HFF-Myc (cell line): Measurements from ENCODE around the gene MAGEF1.

ENCODE experiments used
- DNase-seq: peaks from one replicate; pipeline ENCODE4 v3.0.0-alpha.2; 2011; ENCODE audit warnings: low read depth; ENCODE audit errors: extremely low read depth
- H3K4me3 ChIP-seq: replicated peaks from 2 replicates; pipeline ENCODE4 v1.5.1; 2011; ENCODE audit warnings: low read depth, mild to moderate bottlenecking, control low read depth, low read length
- TF ChIP-seq, protein P1 (sequence below): IDR thresholded peaks from 2 replicates; pipeline ENCODE4 v1.5.1; 2012; ENCODE audit warnings: mild to moderate bottlenecking, low read depth, low read length, control low read depth; ENCODE audit errors: missing control alignments

The MAGEF1 gene

GRCh38 chr3:184676927-184677326 lies 34.9 kb downstream of the MAGEF1 start:
- DNase-seq = no peak
- H3K4me3 ChIP-seq = no peak overlapping the region
- TF ChIP-seq, protein P1, sequence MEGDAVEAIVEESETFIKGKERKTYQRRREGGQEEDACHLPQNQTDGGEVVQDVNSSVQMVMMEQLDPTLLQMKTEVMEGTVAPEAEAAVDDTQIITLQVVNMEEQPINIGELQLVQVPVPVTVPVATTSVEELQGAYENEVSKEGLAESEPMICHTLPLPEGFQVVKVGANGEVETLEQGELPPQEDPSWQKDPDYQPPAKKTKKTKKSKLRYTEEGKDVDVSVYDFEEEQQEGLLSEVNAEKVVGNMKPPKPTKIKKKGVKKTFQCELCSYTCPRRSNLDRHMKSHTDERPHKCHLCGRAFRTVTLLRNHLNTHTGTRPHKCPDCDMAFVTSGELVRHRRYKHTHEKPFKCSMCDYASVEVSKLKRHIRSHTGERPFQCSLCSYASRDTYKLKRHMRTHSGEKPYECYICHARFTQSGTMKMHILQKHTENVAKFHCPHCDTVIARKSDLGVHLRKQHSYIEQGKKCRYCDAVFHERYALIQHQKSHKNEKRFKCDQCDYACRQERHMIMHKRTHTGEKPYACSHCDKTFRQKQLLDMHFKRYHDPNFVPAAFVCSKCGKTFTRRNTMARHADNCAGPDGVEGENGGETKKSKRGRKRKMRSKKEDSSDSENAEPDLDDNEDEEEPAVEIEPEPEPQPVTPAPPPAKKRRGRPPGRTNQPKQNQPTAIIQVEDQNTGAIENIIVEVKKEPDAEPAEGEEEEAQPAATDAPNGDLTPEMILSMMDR = no peak

DNA sequence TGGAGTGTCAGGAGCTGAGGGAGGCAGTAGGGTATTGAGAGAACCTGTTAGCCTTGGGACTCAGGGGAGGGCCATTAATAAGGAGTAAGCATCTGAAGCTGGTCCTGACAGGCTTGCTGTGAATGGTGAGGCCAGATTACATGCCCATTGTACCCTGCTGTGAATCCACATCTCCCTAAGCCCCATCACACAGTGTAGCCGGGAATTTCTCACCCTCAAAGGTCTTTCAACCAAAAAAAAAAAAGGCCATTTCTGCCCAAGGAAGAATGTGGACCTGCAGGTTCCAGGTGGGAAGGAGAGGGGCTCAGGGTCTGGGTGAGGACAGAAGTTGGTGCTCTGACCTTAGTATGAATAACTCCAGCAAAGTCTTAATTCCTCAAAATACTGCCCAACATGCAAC lies 37.2 kb downstream of the MAGEF1 start:
- no peak for DNase-seq
- TF ChIP-seq, protein P1 = no peak
- H3K4me3 ChIP-seq = no peak overlapping the region

DNA sequence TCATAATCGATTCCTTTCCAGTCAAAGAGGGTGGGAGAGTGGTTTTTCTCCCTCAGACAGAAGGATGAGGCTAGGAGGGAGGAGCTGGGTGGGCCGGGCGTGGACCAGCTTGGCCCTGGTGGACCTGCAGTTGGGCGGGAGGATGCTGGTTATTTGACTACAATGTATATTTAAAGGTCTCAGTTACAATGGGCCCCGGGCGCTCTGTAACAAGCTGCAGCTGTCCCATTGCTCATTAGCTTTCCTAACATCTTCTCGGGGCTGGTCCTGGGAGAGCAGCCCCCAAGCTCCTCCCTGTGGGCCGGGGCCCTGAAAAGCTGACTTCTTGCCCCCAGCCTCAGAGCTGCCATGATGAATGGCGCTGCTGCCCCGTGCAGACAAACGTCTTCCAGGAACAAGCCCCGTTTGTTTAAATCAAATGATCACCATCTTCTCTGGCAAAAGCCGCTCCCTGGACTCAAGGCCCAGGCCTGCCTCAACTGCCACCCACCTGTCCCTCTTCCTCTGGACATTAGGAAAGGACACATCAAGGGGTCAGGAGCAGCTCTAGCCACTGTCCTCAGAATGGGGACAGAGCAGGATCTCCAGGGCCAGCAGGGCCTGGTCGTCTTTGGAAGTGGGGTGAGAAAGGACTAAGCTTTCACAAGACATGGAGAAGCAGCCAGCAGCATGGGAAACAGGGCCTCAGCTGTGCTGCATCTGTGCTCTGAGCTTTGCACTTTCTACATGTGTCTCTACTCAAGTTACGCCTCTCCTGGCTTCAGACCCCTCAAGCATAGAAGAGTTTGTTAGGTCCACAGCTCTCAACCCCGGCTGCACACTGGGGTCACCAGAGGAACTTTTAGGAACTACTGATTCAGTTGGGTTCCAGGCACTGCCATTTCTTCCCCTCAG lies 38.6 kb downstream of the MAGEF1 start:
- no peak for DNase-seq
- H3K4me3 ChIP-seq = no peak overlapping the region
- TF ChIP-seq, protein P1 = no peak

- H3K4me3 ChIP-seq = no peak overlapping the region
- TF ChIP-seq, protein P1 = no peak
- no peak for DNase-seq
Measured at GRCh38 chr3:184672335-184672734, 39.5 kb downstream of the MAGEF1 start.

- H3K4me3 ChIP-seq = no peak overlapping the region
- DNase-seq = no peak
- TF ChIP-seq, protein P1 = no peak
Measured at GRCh38 chr3:184670091-184670602, 41.7 kb downstream of the MAGEF1 start.

DNA sequence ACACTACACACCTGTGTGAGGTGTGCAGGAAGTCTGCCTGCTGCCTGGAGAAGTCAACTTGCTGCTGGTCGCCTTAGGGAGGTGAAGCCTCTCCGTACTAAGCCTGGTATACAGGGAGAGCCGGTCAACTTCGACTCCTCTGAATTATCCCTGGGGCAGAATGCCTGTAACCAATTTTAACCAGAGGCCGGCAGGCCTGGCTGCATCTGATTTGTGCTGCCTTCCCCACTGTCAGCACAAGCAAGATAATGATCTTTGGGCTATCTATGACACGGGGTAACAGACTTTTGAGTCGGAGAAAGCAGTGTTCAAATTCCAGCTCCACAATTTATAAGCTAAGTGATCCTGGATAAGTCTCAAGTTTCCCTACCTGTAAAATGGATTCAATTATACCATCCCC lies 42.3 kb downstream of the MAGEF1 start:
- no peak for DNase-seq
- TF ChIP-seq, protein P1 = no peak
- no peak overlapping the region for H3K4me3 ChIP-seq
